Stomach (tissue), 4 donors: ENCODE measurements around the gene HCFC1.

Experiments used
- CTCF ChIP-seq, 7 experiments: fragments of 450-650 bp in 4 of 7; fragments of 200-600 bp in 3 of 7; sonication (generic) in 3 of 7; IDR thresholded peaks; one replicate each; pipeline ENCODE4 v1.5.1; 2016 to 2019; ENCODE audit warnings: antibody characterized with exemption in 7 of 7, control low read depth in 2 of 7, mild to moderate bottlenecking in 1 of 7
- POLR2AphosphoS5 ChIP-seq, 3 donors: sonication (generic); formaldehyde crosslinking; IDR thresholded peaks; one replicate each; pipeline ENCODE4 v1.6.1; 2016; ENCODE audit warnings: antibody characterized with exemption in 3 of 3

GRCh38 chrX:153983321-153983801, 11.7 kb upstream of the HCFC1 start:
- TF ChIP-seq POLR2AphosphoS5 (IDR thresholded peaks at IDR 0.05), result no peak
- no peak for TF ChIP-seq CTCF (IDR thresholded peaks at IDR 0.05)
